GM23338 (cell line): ENCODE measurements around the gene SVIL. TPM values are rescaled to one million over a fixed set of nuclear protein-coding genes. Genes with fewer than 3 reads are reported as not detected.

Source experiments
- ATAC-seq: fragments of 200-7000 bp; cut with Tn5 transposase; 3 replicates; pipeline ENCODE4 v1.9.1; 2020
- DNase-seq: peaks from one replicate; pipeline ENCODE4 v3.0.0-alpha.2; 2015; ENCODE audit warnings: low spot score
- H2AFZ ChIP-seq: fragments of 200-600 bp; sonication (generic); 2 replicates; pipeline ENCODE4 v1.8.0; 2016; ENCODE audit warnings: antibody characterized with exemption, mild to moderate bottlenecking, moderate library complexity
- H3F3A ChIP-seq: fragments of 200-600 bp; sonication (generic); replicated peaks from 2 replicates; pipeline ENCODE4 v1.8.0; 2017; ENCODE audit warnings: antibody characterized with exemption, mixed run types, low read depth
- H3K27ac ChIP-seq: fragments of 200-600 bp; sonication (generic); 2 replicates; pipeline ENCODE4 v1.6.1; 2016; ENCODE audit warnings: low read depth
- H3K27me3 ChIP-seq: fragments of 200-600 bp; sonication (generic); 2 replicates; pipeline ENCODE4 v1.8.0; 2016; ENCODE audit warnings: mild to moderate bottlenecking, mixed run types, moderate library complexity; ENCODE audit not compliant: insufficient read depth
- H3K36me3 ChIP-seq: fragments of 200-600 bp; sonication (generic); 2 replicates; pipeline ENCODE4 v1.8.0; 2016; ENCODE audit warnings: mild to moderate bottlenecking; ENCODE audit not compliant: insufficient read depth
- H3K4me1 ChIP-seq: fragments of 200-600 bp; sonication (generic); 2 replicates; pipeline ENCODE4 v1.8.0; 2016; ENCODE audit warnings: mild to moderate bottlenecking, moderate library complexity; ENCODE audit not compliant: insufficient read depth
- H3K4me2 ChIP-seq: fragments of 200-600 bp; sonication (generic); 2 replicates; pipeline ENCODE4 v1.7.1; 2017; ENCODE audit warnings: mixed run types
- H3K4me3 ChIP-seq: fragments of 200-600 bp; sonication (generic); 2 replicates; pipeline ENCODE4 v1.6.1; 2016; ENCODE audit warnings: mixed run types
- H3K79me2 ChIP-seq: fragments of 200-600 bp; sonication (generic); replicated peaks from 2 replicates; pipeline ENCODE4 v1.8.0; 2017; ENCODE audit warnings: mild to moderate bottlenecking; ENCODE audit not compliant: insufficient read depth
- H3K9me2 ChIP-seq: fragments of 200-600 bp; sonication (generic); 2 replicates; pipeline ENCODE4 v1.8.0; 2017; ENCODE audit not compliant: insufficient read depth
- H4K20me1 ChIP-seq: fragments of 200-600 bp; sonication (generic); replicated peaks from 2 replicates; pipeline ENCODE4 v1.8.0; 2017; ENCODE audit warnings: mild to moderate bottlenecking; ENCODE audit not compliant: insufficient read depth
- H3K27ac Mint-ChIP-seq: 2 replicates; pipeline ENCODE4 v1.8.0; 2020; ENCODE audit warnings: inconsistent platforms, mild to moderate bottlenecking, moderate library complexity, mixed read lengths
- H3K27me3 Mint-ChIP-seq: 3 replicates; pipeline ENCODE4 v1.8.0; 2022; ENCODE audit warnings: low read depth, mild to moderate bottlenecking, moderate library complexity, mixed read lengths, inconsistent platforms; ENCODE audit not compliant: insufficient read depth, poor library complexity
- H3K36me3 Mint-ChIP-seq: 3 replicates; pipeline ENCODE4 v1.8.0; 2021; ENCODE audit warnings: low read depth, mild to moderate bottlenecking, inconsistent platforms, moderate library complexity, mixed read lengths
- H3K4me1 Mint-ChIP-seq: 3 replicates; pipeline ENCODE4 v1.8.0; 2020; ENCODE audit warnings: mild to moderate bottlenecking, inconsistent platforms, mixed read lengths
- H3K4me3 Mint-ChIP-seq: 3 replicates; pipeline ENCODE4 v1.8.0; 2021; ENCODE audit warnings: moderate library complexity, mild to moderate bottlenecking, inconsistent platforms, mixed read lengths
- H3K9me3 Mint-ChIP-seq: 3 replicates; pipeline ENCODE4 v1.8.0; 2020; ENCODE audit warnings: moderate library complexity, mild to moderate bottlenecking, inconsistent platforms, mixed read lengths
- CREB1 ChIP-seq: fragments of 250-450 bp; sonication (Bioruptor Pico); IDR thresholded peaks from 2 replicates; pipeline ENCODE4 v1.5.0; 2020; ENCODE audit warnings: low read depth, mild to moderate bottlenecking, moderate library complexity
- EZH2 ChIP-seq: fragments of 200-600 bp; sonication (generic); IDR thresholded peaks from one replicate; pipeline ENCODE4 v1.8.0; 2017; ENCODE audit warnings: antibody characterized with exemption, mild to moderate bottlenecking, low read depth; ENCODE audit not compliant: unreplicated experiment
- EZH2phosphoT487 ChIP-seq: fragments of 200-600 bp; sonication (generic); IDR thresholded peaks from one replicate; pipeline ENCODE4 v1.8.1; 2018; ENCODE audit warnings: antibody characterized with exemption; ENCODE audit not compliant: unreplicated experiment
- JUNB ChIP-seq: IDR thresholded peaks from one replicate; pipeline ENCODE4 v1.6.1; 2016; ENCODE audit warnings: antibody characterized with exemption; ENCODE audit not compliant: unreplicated experiment
- NANOG ChIP-seq: IDR thresholded peaks from 2 replicates; pipeline ENCODE4 v1.6.1; 2016; ENCODE audit warnings: antibody characterized with exemption, borderline replicate concordance
- POLR2AphosphoS5 ChIP-seq: IDR thresholded peaks from 2 replicates; pipeline ENCODE4 v1.6.1; 2016; ENCODE audit warnings: antibody characterized with exemption, low read depth
- STAT1 ChIP-seq: IDR thresholded peaks from one replicate; pipeline ENCODE4 v1.6.1; 2016; ENCODE audit warnings: antibody characterized with exemption; ENCODE audit not compliant: unreplicated experiment
- ZNF114 ChIP-seq: fragments of 250-450 bp; sonication (Bioruptor Pico); IDR thresholded peaks from 2 replicates; pipeline ENCODE4 v1.5.0; 2020; ENCODE audit warnings: mild to moderate bottlenecking, moderate library complexity
- ZNF331 ChIP-seq: fragments of 250-450 bp; sonication (Bioruptor Pico); IDR thresholded peaks from 2 replicates; pipeline ENCODE4 v1.5.0; 2020; ENCODE audit warnings: low read depth, mild to moderate bottlenecking, moderate library complexity
- polyA plus RNA-seq: library from polyadenylated mRNA; unstranded; fragments of >200 nt; fragmentation: Nextera tagmentation; extraction: Ambion mirVana; gene quantifications from 2 replicates; pipeline ENCODE4 v1.2.1, GENCODE V29; 2016
- total RNA-seq: library from RNA; depleted of rRNA; stranded (reverse); fragments of >200 nt; shearing (Covaris generic); gene quantifications from 2 replicates; pipeline ENCODE4 v1.2.3, GENCODE V29; 2014
- TF ChIP-seq, protein P1 (sequence below): fragments of 250-450 bp; sonication (Bioruptor Pico); IDR thresholded peaks from 2 replicates; pipeline ENCODE4 v1.5.0; 2020; ENCODE audit warnings: mild to moderate bottlenecking, moderate library complexity
- TF ChIP-seq, protein P2 (sequence below), 2 experiments: fragments of 200-600 bp in 1 of 2; sonication (generic) in 1 of 2; conservative IDR thresholded peaks; 2 replicates each; pipeline versions ENCODE4 v1.5.1 to v1.6.1; 2016 to 2017; ENCODE audit warnings: antibody characterized with exemption in 2 of 2, low read depth in 2 of 2, mild to moderate bottlenecking in 2 of 2, moderate library complexity in 1 of 2
- TF ChIP-seq, protein P3 (sequence below): IDR thresholded peaks from 2 replicates; pipeline ENCODE4 v1.6.1; 2016; ENCODE audit warnings: antibody characterized with exemption
- TF ChIP-seq, protein P4 (sequence below): IDR thresholded peaks from one replicate; pipeline ENCODE4 v1.6.1; 2018; ENCODE audit warnings: antibody characterized with exemption; ENCODE audit not compliant: unreplicated experiment

The SVIL gene
- total and polyA plus RNA-seq, 2 experiments from 2014 or later, result 8.8 to 34.9 TPM

DNA sequence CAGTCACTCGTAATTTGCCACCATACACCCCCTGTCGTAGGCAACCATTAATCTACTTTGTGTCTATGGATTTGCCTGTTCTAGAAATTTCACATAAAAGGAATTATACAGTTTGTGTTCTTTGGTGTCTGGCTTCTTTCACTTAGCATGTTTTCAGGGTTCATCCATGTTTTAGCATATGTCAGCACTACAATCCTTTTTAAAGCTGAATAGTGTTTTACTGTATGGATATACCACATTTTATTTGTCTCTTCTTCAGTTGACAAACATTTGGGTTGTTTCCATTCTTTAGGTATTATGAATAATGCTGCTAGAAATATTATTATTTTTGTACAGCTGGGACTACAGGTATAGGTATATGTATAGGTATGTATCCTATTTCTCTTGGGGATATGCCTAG is 17.4 kb upstream of the SVIL start:
- no peaks in the 10 kb centered on the region for H3K27me3 ChIP-seq
- no peak overlapping the region for H2AFZ ChIP-seq
- TF ChIP-seq ZNF331, result no peak
- no peak for TF ChIP-seq EZH2phosphoT487
- TF ChIP-seq NANOG, result no peak
- TF ChIP-seq EZH2, result no peak
- TF ChIP-seq, protein P1, sequence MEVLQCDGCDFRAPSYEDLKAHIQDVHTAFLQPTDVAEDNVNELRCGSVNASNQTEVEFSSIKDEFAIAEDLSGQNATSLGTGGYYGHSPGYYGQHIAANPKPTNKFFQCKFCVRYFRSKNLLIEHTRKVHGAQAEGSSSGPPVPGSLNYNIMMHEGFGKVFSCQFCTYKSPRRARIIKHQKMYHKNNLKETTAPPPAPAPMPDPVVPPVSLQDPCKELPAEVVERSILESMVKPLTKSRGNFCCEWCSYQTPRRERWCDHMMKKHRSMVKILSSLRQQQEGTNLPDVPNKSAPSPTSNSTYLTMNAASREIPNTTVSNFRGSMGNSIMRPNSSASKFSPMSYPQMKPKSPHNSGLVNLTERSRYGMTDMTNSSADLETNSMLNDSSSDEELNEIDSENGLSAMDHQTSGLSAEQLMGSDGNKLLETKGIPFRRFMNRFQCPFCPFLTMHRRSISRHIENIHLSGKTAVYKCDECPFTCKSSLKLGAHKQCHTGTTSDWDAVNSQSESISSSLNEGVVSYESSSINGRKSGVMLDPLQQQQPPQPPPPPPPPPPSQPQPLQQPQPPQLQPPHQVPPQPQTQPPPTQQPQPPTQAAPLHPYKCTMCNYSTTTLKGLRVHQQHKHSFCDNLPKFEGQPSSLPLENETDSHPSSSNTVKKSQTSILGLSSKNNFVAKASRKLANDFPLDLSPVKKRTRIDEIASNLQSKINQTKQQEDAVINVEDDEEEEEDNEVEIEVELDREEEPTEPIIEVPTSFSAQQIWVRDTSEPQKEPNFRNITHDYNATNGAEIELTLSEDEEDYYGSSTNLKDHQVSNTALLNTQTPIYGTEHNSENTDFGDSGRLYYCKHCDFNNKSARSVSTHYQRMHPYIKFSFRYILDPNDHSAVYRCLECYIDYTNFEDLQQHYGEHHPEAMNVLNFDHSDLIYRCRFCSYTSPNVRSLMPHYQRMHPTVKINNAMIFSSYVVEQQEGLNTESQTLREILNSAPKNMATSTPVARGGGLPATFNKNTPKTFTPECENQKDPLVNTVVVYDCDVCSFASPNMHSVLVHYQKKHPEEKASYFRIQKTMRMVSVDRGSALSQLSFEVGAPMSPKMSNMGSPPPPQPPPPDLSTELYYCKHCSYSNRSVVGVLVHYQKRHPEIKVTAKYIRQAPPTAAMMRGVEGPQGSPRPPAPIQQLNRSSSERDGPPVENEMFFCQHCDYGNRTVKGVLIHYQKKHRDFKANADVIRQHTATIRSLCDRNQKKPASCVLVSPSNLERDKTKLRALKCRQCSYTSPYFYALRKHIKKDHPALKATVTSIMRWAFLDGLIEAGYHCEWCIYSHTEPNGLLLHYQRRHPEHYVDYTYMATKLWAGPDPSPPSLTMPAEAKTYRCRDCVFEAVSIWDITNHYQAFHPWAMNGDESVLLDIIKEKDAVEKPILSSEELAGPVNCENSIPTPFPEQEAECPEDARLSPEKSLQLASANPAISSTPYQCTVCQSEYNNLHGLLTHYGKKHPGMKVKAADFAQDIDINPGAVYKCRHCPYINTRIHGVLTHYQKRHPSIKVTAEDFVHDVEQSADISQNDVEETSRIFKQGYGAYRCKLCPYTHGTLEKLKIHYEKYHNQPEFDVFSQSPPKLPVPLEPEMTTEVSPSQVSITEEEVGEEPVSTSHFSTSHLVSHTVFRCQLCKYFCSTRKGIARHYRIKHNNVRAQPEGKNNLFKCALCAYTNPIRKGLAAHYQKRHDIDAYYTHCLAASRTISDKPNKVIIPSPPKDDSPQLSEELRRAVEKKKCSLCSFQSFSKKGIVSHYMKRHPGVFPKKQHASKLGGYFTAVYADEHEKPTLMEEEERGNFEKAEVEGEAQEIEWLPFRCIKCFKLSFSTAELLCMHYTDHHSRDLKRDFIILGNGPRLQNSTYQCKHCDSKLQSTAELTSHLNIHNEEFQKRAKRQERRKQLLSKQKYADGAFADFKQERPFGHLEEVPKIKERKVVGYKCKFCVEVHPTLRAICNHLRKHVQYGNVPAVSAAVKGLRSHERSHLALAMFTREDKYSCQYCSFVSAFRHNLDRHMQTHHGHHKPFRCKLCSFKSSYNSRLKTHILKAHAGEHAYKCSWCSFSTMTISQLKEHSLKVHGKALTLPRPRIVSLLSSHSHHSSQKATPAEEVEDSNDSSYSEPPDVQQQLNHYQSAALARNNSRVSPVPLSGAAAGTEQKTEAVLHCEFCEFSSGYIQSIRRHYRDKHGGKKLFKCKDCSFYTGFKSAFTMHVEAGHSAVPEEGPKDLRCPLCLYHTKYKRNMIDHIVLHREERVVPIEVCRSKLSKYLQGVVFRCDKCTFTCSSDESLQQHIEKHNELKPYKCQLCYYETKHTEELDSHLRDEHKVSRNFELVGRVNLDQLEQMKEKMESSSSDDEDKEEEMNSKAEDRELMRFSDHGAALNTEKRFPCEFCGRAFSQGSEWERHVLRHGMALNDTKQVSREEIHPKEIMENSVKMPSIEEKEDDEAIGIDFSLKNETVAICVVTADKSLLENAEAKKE (CRISPR knock-in tag), result no peak
- TF ChIP-seq CREB1, result no peak
- TF ChIP-seq, protein P2, sequence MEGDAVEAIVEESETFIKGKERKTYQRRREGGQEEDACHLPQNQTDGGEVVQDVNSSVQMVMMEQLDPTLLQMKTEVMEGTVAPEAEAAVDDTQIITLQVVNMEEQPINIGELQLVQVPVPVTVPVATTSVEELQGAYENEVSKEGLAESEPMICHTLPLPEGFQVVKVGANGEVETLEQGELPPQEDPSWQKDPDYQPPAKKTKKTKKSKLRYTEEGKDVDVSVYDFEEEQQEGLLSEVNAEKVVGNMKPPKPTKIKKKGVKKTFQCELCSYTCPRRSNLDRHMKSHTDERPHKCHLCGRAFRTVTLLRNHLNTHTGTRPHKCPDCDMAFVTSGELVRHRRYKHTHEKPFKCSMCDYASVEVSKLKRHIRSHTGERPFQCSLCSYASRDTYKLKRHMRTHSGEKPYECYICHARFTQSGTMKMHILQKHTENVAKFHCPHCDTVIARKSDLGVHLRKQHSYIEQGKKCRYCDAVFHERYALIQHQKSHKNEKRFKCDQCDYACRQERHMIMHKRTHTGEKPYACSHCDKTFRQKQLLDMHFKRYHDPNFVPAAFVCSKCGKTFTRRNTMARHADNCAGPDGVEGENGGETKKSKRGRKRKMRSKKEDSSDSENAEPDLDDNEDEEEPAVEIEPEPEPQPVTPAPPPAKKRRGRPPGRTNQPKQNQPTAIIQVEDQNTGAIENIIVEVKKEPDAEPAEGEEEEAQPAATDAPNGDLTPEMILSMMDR (conservative IDR thresholded peaks at IDR 0.05; ENCODE audit: low read depth in 2 of 2), result no peak
- no peak for TF ChIP-seq JUNB
- TF ChIP-seq, protein P3, sequence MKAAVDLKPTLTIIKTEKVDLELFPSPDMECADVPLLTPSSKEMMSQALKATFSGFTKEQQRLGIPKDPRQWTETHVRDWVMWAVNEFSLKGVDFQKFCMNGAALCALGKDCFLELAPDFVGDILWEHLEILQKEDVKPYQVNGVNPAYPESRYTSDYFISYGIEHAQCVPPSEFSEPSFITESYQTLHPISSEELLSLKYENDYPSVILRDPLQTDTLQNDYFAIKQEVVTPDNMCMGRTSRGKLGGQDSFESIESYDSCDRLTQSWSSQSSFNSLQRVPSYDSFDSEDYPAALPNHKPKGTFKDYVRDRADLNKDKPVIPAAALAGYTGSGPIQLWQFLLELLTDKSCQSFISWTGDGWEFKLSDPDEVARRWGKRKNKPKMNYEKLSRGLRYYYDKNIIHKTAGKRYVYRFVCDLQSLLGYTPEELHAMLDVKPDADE, result no peak
- TF ChIP-seq, protein P4, sequence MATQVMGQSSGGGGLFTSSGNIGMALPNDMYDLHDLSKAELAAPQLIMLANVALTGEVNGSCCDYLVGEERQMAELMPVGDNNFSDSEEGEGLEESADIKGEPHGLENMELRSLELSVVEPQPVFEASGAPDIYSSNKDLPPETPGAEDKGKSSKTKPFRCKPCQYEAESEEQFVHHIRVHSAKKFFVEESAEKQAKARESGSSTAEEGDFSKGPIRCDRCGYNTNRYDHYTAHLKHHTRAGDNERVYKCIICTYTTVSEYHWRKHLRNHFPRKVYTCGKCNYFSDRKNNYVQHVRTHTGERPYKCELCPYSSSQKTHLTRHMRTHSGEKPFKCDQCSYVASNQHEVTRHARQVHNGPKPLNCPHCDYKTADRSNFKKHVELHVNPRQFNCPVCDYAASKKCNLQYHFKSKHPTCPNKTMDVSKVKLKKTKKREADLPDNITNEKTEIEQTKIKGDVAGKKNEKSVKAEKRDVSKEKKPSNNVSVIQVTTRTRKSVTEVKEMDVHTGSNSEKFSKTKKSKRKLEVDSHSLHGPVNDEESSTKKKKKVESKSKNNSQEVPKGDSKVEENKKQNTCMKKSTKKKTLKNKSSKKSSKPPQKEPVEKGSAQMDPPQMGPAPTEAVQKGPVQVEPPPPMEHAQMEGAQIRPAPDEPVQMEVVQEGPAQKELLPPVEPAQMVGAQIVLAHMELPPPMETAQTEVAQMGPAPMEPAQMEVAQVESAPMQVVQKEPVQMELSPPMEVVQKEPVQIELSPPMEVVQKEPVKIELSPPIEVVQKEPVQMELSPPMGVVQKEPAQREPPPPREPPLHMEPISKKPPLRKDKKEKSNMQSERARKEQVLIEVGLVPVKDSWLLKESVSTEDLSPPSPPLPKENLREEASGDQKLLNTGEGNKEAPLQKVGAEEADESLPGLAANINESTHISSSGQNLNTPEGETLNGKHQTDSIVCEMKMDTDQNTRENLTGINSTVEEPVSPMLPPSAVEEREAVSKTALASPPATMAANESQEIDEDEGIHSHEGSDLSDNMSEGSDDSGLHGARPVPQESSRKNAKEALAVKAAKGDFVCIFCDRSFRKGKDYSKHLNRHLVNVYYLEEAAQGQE, result no peak
- no peak for TF ChIP-seq ZNF114 (CRISPR knock-in tag)
- TF ChIP-seq POLR2AphosphoS5, result no peak
- no peak for TF ChIP-seq STAT1
- Mint-ChIP-seq H3K4me3 (no peak overlapping the region), H3K4me1 (peaks cover 10% of the 10 kb centered on the region; the same call in 2 of the 3 replicates), H3K27me3 (peaks cover 1% of the 10 kb centered on the region), H3K36me3 (peaks cover 41% of the 10 kb centered on the region), H3K9me3 (peaks cover 27% of the 10 kb centered on the region), H3K27ac (no peak overlapping the region)
- H4K20me1 ChIP-seq, result no peaks in the 10 kb centered on the region
- DNase-seq, result no peak
- ATAC-seq, result no peak
- no peak overlapping the region for H3K4me3 ChIP-seq
- no peaks in the 10 kb centered on the region for H3F3A ChIP-seq
- H3K27ac ChIP-seq, result no peak overlapping the region
- no peaks in the 10 kb centered on the region for H3K9me2 ChIP-seq
- H3K4me2 ChIP-seq, result no peak overlapping the region
- no peaks in the 10 kb centered on the region for H3K4me1 ChIP-seq
- peaks cover 8% of the 10 kb centered on the region; the same call in 1 of the 2 replicates for H3K36me3 ChIP-seq
- no peaks in the 10 kb centered on the region for H3K79me2 ChIP-seq
